ENCODE results near the gene VPS13D. TPM values are rescaled to one million over a fixed set of nuclear protein-coding genes. Genes with fewer than 3 reads are reported as not detected.

VPS13D gene
- total RNA-seq, 4 donors from 2014 or later: 33.2 to 115 (median 56.5) TPM

DNA sequence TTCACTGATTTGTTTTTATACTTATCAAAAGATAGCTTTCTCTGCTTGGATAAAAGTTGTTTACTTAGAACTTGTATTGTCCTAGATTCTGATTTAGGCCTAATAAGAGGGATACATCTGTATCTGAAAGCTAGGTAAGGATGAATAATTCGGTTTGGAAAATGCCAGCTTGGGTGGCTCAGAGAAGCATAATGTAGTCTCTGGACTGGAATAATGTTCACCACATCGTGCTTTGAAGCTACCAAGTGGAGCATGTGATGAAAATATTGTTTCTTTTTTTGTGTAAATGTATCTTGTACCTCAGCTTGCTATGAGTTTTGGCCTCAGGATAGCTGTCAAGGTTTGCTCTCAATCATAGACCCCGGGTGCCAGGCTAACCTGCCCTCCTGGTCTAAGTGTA, 49.2 kb downstream of the VPS13D start:
- TF ChIP-seq POLR2A (IDR thresholded peaks at IDR 0.05): no peak
- TF ChIP-seq, protein P1, sequence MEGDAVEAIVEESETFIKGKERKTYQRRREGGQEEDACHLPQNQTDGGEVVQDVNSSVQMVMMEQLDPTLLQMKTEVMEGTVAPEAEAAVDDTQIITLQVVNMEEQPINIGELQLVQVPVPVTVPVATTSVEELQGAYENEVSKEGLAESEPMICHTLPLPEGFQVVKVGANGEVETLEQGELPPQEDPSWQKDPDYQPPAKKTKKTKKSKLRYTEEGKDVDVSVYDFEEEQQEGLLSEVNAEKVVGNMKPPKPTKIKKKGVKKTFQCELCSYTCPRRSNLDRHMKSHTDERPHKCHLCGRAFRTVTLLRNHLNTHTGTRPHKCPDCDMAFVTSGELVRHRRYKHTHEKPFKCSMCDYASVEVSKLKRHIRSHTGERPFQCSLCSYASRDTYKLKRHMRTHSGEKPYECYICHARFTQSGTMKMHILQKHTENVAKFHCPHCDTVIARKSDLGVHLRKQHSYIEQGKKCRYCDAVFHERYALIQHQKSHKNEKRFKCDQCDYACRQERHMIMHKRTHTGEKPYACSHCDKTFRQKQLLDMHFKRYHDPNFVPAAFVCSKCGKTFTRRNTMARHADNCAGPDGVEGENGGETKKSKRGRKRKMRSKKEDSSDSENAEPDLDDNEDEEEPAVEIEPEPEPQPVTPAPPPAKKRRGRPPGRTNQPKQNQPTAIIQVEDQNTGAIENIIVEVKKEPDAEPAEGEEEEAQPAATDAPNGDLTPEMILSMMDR (IDR thresholded peaks at IDR 0.05): no peak
- no peak overlapping the region for H3K27ac ChIP-seq

DNA sequence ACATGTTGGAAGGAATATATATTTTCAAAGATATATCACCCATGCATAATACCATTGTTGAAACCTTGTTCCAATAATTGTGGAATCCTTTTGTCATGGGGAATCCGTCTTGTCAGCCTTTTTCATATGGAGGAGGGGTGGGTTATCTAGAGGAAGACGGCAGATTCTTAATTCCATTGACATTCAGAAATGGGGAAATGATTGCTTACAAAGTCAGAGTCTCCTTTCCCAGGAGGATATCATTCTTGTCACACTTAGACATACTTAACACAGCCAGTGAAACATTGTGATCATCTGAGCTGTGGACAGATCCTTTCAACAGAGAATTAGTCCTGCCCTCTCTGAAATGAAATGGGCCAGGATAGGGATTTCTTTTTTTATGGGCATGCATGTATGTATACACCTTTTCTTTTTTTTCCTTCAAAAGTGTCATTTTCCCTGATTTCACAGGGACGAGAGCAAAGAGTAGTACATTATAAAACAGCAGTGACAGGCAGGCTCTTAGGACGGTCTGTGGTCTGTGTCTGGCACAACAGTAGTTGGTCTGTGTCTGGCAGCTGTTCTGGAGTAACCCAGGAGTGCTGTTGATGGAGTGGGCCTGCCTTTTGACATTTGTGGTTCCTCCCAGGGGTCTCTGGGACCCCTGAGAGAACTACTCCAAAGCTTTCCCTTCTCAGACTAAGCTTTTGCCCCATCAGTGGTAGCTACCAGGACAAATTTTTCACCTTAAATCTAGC, 50.1 kb downstream of the VPS13D start:
- intact Hi-C loops (cut with DNase I; ENCODE audit: low total_unique reads): no loop called here
- no peaks in the 10 kb centered on the region for H3K4me1 ChIP-seq
- no peak overlapping the region for H3K27ac ChIP-seq
- no peaks in the 10 kb centered on the region for H3K36me3 ChIP-seq
- H3K9me3 ChIP-seq: no peaks in the 10 kb centered on the region
- no peaks in the 10 kb centered on the region for H3K27me3 ChIP-seq
- no peak overlapping the region for H3K4me3 ChIP-seq
- TF ChIP-seq POLR2A (IDR thresholded peaks at IDR 0.05): no peak
- TF ChIP-seq, protein P1 (IDR thresholded peaks at IDR 0.05): no peak
- no peak for DNase-seq

More for the DNA sequence above, 49.2 kb downstream of the VPS13D start:
- Histone ChIP-seq H3K9me3 (no peaks in the 10 kb centered on the region), H3K36me3 (no peaks in the 10 kb centered on the region), H3K4me1 (no peaks in the 10 kb centered on the region), H3K27me3 (no peaks in the 10 kb centered on the region), H3K4me3 (no peak overlapping the region)
- intact Hi-C loops (cut with DNase I; ENCODE audit: low total_unique reads): no loop called here
- DNase-seq: no peak

DNA sequence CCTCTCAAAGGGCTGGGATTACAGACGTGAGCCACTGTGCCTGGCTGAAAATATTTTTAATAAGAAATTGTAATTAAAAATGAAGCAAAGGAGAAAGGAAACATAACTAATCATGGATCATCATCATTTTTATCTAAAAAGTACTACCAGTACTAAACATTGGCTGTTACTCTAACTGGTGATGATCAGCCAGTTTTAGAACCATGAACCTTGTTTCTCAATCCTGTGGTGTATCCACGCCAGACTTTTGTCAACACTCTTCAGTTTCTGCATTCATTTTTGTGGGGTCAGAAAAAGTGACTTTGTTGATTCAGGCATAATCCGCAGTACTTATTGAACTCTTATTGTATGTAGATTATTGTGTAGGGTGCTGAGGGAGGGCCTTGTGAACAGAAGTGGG, 52.3 kb downstream of the VPS13D start:
- no peaks in the 10 kb centered on the region for H3K9me3 ChIP-seq
- H3K36me3 ChIP-seq: no peaks in the 10 kb centered on the region
- DNase-seq: no peak
- no peaks in the 10 kb centered on the region for H3K4me1 ChIP-seq
- intact Hi-C loops (cut with DNase I; ENCODE audit: low total_unique reads): no loop called here
- H3K27me3 ChIP-seq: no peaks in the 10 kb centered on the region
- H3K4me3 ChIP-seq: no peak overlapping the region
- no peak for TF ChIP-seq POLR2A (IDR thresholded peaks at IDR 0.05)
- TF ChIP-seq, protein P1 (IDR thresholded peaks at IDR 0.05): no peak
- H3K27ac ChIP-seq: no peak overlapping the region

DNA sequence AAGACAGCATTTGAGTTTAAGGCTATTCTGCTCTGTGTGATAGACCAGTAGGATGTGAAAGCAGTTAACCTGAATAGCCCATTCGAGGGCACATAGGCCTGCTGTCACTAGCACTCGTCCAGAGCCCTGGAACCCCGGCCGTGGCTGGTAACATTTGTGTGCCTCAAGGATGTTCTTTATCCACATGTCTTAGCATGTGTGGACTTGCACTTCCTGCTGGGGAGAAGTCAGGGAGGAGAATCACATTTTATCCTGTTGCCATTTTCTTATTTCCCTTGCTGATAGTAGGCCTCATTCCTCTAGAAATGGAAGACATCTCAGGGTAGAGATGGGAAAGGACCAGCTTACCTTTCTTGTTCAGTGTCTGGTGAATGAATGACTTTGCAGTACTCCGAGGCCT, 54.7 kb downstream of the VPS13D start:
- no peak for TF ChIP-seq POLR2A (IDR thresholded peaks at IDR 0.05)
- TF ChIP-seq, protein P1 (IDR thresholded peaks at IDR 0.05): no peak
- Histone ChIP-seq H3K27ac (no peak overlapping the region), H3K27me3 (no peaks in the 10 kb centered on the region), H3K4me1 (no peaks in the 10 kb centered on the region), H3K36me3 (no peaks in the 10 kb centered on the region), H3K4me3 (no peak overlapping the region), H3K9me3 (no peaks in the 10 kb centered on the region)
- DNase-seq: no peak
- intact Hi-C loops (cut with DNase I; ENCODE audit: low total_unique reads): no loop called here

DNA sequence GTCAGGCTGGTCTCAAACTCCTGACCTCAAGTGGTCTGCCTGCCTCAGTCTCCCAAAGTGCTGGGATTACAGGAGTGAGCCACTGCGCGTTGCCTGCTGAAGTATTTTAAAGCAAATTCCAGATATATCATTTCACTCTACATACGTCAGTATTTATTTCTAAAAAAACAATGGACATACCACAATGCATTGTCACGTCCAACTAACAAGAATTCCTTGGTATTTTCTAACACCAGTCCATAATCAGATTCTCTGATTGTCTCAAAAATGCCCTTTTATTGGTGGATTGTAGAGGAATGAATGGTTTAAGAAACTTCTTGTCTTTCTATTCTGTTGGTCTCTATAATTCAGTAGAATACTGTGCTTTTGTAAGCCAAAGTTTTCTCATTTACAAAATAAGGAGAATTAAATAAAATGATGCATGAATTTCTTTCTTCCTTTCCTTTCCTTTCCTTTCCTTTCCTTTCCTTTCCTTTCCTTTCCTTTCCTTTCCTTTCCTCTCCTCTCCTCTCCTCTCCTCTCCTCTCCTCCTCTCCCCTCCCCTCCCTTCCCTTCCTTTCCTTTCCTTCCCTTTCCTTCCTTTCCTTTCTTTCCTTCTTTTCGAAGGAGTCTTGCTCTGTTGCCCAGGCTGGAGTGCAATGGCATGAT, 55.8 kb downstream of the VPS13D start:
- H3K4me3 ChIP-seq: no peak overlapping the region
- TF ChIP-seq, protein P1 (IDR thresholded peaks at IDR 0.05): no peak
- no peak for TF ChIP-seq POLR2A (IDR thresholded peaks at IDR 0.05)
- DNase-seq: no peak

More for the DNA sequence above, 55.8 kb downstream of the VPS13D start:
- Histone ChIP-seq H3K9me3 (no peaks in the 10 kb centered on the region), H3K27me3 (no peaks in the 10 kb centered on the region), H3K27ac (no peak overlapping the region), H3K36me3 (no peaks in the 10 kb centered on the region), H3K4me1 (no peaks in the 10 kb centered on the region)
- intact Hi-C loops (cut with DNase I; ENCODE audit: low total_unique reads): no loop called here

Measured in uterus (tissue), 4 donors.